Vagina (tissue), 2 donors: ENCODE results near the gene CNNM1.

Source experiments
- POLR2A ChIP-seq, 2 donors: fragments of 450-650 bp; IDR thresholded peaks; one replicate each; pipeline ENCODE4 v1.6.1; 2017; ENCODE audit warnings: antibody characterized with exemption in 2 of 2, mild to moderate bottlenecking in 2 of 2, moderate library complexity in 2 of 2
- POLR2AphosphoS5 ChIP-seq, 2 donors: sonication (generic); formaldehyde crosslinking; IDR thresholded peaks; one replicate each; pipeline ENCODE4 v1.9.0; 2017; ENCODE audit warnings: antibody characterized with exemption in 2 of 2, mild to moderate bottlenecking in 2 of 2, low read depth in 1 of 2; ENCODE audit not compliant: insufficient read depth in 1 of 2
- TF ChIP-seq, protein P1 (sequence below), 3 experiments: fragments of 450-650 bp in 2 of 3; fragments of 200-600 bp in 1 of 3; sonication (generic) in 1 of 3; IDR thresholded peaks; one replicate each; pipeline ENCODE4 v1.5.1; 2017 to 2019; ENCODE audit warnings: antibody characterized with exemption in 3 of 3, mild to moderate bottlenecking in 2 of 3, moderate library complexity in 2 of 3

DNA sequence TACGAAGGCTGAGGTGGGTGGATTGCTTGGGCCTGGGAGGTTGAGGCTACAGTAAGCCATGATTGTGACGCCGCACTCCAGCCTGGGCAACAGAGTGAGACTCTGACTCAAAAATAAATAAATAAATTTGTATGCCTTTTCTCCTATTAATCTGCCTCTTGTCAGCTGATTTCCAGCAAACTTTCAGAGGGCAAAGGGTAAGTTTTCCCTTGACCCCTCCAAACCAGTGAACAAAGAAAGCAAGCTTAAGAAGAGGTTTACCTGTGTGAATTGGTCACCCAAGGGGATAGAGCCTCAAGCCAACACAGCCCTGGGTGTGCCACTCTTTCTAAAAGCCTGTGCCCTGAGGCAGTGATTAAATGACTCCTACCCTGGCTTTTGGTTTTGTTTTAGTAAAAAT is 70.5 kb downstream of the CNNM1 start:
- no peak for TF ChIP-seq POLR2A (IDR thresholded peaks at IDR 0.05)
- TF ChIP-seq, protein P1, sequence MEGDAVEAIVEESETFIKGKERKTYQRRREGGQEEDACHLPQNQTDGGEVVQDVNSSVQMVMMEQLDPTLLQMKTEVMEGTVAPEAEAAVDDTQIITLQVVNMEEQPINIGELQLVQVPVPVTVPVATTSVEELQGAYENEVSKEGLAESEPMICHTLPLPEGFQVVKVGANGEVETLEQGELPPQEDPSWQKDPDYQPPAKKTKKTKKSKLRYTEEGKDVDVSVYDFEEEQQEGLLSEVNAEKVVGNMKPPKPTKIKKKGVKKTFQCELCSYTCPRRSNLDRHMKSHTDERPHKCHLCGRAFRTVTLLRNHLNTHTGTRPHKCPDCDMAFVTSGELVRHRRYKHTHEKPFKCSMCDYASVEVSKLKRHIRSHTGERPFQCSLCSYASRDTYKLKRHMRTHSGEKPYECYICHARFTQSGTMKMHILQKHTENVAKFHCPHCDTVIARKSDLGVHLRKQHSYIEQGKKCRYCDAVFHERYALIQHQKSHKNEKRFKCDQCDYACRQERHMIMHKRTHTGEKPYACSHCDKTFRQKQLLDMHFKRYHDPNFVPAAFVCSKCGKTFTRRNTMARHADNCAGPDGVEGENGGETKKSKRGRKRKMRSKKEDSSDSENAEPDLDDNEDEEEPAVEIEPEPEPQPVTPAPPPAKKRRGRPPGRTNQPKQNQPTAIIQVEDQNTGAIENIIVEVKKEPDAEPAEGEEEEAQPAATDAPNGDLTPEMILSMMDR (IDR thresholded peaks at IDR 0.05) = no peak
- no peak for TF ChIP-seq POLR2AphosphoS5 (IDR thresholded peaks at IDR 0.05; ENCODE audit: insufficient read depth in 1 of 2, low read depth in 1 of 2)
